ENCODE data around the gene SPTSSB. TPM values are rescaled to one million over a fixed set of nuclear protein-coding genes. Genes with fewer than 3 reads are reported as not detected.

Gene SPTSSB
- total and polyA plus RNA-seq, 4 donors = under 0.01 to 1.0 (median 0.05) TPM

- Histone ChIP-seq H3K9me3 (ENCODE audit: control insufficient read depth in 4 of 4, low read length in 3 of 4) (no peaks in the 10 kb centered on the region), H3K4me3 (ENCODE audit: low read depth in 1 of 3, low read length in 3 of 3) (no peak overlapping the region), H3K27me3 (ENCODE audit: control insufficient read depth in 4 of 4, insufficient read depth in 4 of 4, low read length in 3 of 4) (no peaks in the 10 kb centered on the region), H3K4me1 (ENCODE audit: control insufficient read depth in 4 of 4, insufficient read depth in 4 of 4, low read length in 3 of 4) (peaks cover 0 to 2% (median 0%) of the 10 kb centered on the region in 4 donors), H3K27ac (ENCODE audit: low read depth in 1 of 2, low read length in 2 of 2) (no peak overlapping the region), H3K36me3 (ENCODE audit: control insufficient read depth in 4 of 4, insufficient read depth in 3 of 4, low read depth in 1 of 4, low read length in 3 of 4) (no peaks in the 10 kb centered on the region), H3K9ac (ENCODE audit: low read depth in 1 of 2, low read length in 2 of 2) (no peak overlapping the region)
- TF ChIP-seq YY1 (IDR thresholded peaks at IDR 0.05) (no peak), CTCF (IDR thresholded peaks at IDR 0.05; ENCODE audit: low read depth, low read length, missing input control) (no peak), NR2F2 (IDR thresholded peaks at IDR 0.05) (no peak), RAD21 (IDR thresholded peaks at IDR 0.05) (no peak), RXRA (IDR thresholded peaks at IDR 0.05) (no peak), ATF3 (IDR thresholded peaks at IDR 0.05) (no peak), REST (IDR thresholded peaks at IDR 0.05) (no peak), MAX (IDR thresholded peaks at IDR 0.05) (no peak), EGR1 (IDR thresholded peaks at IDR 0.05; ENCODE audit: low read depth in 2 of 2) (no peak)
- WGBS = 88% methylated on average over 3 of the region's 3 CpGs
- DNase-seq (ENCODE audit: low spot score) = no peak
Measured at GRCh38 chr3:161319867-161320266, 51.5 kb downstream of the SPTSSB start.

- 95% methylated on average over 2 of the region's 2 CpGs for WGBS
- no peak for DNase-seq (ENCODE audit: low spot score)
- Histone ChIP-seq H3K27me3 (ENCODE audit: control insufficient read depth in 4 of 4, insufficient read depth in 4 of 4, low read length in 3 of 4) (no peaks in the 10 kb centered on the region), H3K4me3 (ENCODE audit: low read depth in 1 of 3, low read length in 3 of 3) (no peak overlapping the region), H3K4me1 (ENCODE audit: control insufficient read depth in 4 of 4, insufficient read depth in 4 of 4, low read length in 3 of 4) (no peaks in the 10 kb centered on the region), H3K9ac (ENCODE audit: low read depth in 1 of 2, low read length in 2 of 2) (no peak overlapping the region), H3K27ac (ENCODE audit: low read depth in 1 of 2, low read length in 2 of 2) (no peak overlapping the region), H3K36me3 (ENCODE audit: control insufficient read depth in 4 of 4, insufficient read depth in 3 of 4, low read depth in 1 of 4, low read length in 3 of 4) (no peaks in the 10 kb centered on the region), H3K9me3 (ENCODE audit: control insufficient read depth in 4 of 4, low read length in 3 of 4) (no peaks in the 10 kb centered on the region)
- TF ChIP-seq CTCF (IDR thresholded peaks at IDR 0.05; ENCODE audit: low read depth, low read length, missing input control) = no peak
Measured at GRCh38 chr3:161317077-161317476, 54.2 kb downstream of the SPTSSB start.

Data from liver (tissue), 9 donors.